ENCODE data around the gene CHCHD10.

CHCHD10 gene

DNA sequence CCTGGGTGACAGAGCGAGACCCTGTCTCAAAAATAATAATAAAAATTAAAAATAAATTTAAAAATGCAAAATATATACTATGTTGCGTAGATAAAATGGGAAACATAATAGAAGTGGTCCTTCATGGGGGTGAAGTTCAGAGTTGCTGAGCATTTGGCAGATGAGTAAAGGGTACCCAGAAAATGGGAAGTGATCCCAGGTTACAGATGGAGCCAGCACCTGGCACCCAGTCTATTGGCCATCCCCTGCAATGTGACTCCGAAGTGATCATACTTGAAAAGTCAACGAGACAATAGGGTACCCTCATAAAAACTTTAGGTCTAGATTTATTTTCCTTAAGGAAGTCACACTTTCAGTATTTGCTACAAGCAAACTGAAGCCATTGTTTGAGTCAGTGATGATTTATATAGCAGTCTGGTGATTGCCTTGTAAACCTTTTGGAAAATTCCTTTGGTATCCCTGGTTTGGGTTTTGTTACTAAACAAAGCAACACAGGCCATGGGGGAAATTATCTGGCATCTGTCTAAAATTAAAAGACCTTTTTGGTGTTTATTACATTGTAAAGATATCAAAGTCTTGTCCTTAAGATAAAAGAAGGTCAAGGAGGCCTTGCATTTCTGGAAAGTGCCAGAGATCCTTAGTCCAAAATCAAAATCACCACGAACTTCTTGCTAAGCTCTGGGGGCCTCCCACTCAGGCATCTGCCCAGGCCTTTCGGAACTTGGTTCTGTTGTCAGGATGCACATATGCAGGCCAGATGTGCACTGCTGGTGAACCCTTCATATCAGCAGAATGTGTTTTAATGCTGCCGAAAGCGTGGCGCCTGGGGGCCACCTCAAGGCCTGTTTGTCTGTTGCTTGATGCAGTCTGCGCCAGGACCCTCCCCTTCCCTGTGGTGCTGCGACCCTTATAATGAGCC lies 23.3 kb upstream of the CHCHD10 start:
- no peak overlapping the region for H3K14ac ChIP-seq (ENCODE audit: low read length in 2 of 2)
- peaks cover 13% of the 10 kb centered on the region for H3K79me1 ChIP-seq (replicated peaks; ENCODE audit: low read length, poor library complexity, severe bottlenecking)
- H3K4me3 ChIP-seq (ENCODE audit: insufficient read depth in 1 of 2, low read depth in 1 of 2, low read length in 2 of 2), result peak overlapping the region in 1 of 2 experiments; percentile 56
- no peak overlapping the region for H3K4ac ChIP-seq (ENCODE audit: low read depth in 1 of 2, low read length in 2 of 2)
- H3K23ac ChIP-seq (ENCODE audit: low read length in 2 of 2), result no peak overlapping the region
- no peak overlapping the region for H3K18ac ChIP-seq (ENCODE audit: low read depth in 1 of 2, low read length in 2 of 2)
- H3K4me2 ChIP-seq (ENCODE audit: low read length, poor library complexity, severe bottlenecking), result no peak overlapping the region
- DNase-seq, result no peak
- no peak overlapping the region for H2BK120ac ChIP-seq (ENCODE audit: low read depth, low read length)
- no peak overlapping the region for H4K91ac ChIP-seq (ENCODE audit: low read length)
- no peak overlapping the region for H2BK12ac ChIP-seq (ENCODE audit: low read length in 2 of 2)
- H2AFZ ChIP-seq (ENCODE audit: low read depth, low read length), result no peak overlapping the region
- H2BK5ac ChIP-seq (ENCODE audit: low read depth, low read length, poor library complexity, severe bottlenecking), result no peak overlapping the region
- H3K9ac ChIP-seq (ENCODE audit: low read length), result peak overlapping the region; percentile 76
- no peak overlapping the region for H2AK5ac ChIP-seq (ENCODE audit: low read length, severe bottlenecking)
- H3K27ac ChIP-seq (ENCODE audit: low read length, poor library complexity, severe bottlenecking), result no peak overlapping the region
- peaks cover 15% of the 10 kb centered on the region for H3K4me1 ChIP-seq (ENCODE audit: control insufficient read depth, insufficient read depth, low read depth, low read length)
- H3K27me3 ChIP-seq (ENCODE audit: control insufficient read depth in 1 of 2, insufficient read depth in 1 of 2, low read length in 2 of 2), result no peaks in the 10 kb centered on the region
- 69% methylated on average over 10 of the region's 11 CpGs for WGBS
- H4K8ac ChIP-seq (ENCODE audit: low read length), result peak overlapping the region; percentile 24
- H2BK15ac ChIP-seq (ENCODE audit: low read depth, poor library complexity, severe bottlenecking), result no peak overlapping the region
- peaks cover 40 to 44% of the 10 kb centered on the region in 2 experiments for H3K36me3 ChIP-seq (ENCODE audit: control insufficient read depth in 1 of 2, insufficient read depth in 2 of 2, low read depth in 1 of 2, low read length in 2 of 2)
- no peaks in the 10 kb centered on the region for H3K9me3 ChIP-seq (ENCODE audit: control insufficient read depth, low read length)

DNA sequence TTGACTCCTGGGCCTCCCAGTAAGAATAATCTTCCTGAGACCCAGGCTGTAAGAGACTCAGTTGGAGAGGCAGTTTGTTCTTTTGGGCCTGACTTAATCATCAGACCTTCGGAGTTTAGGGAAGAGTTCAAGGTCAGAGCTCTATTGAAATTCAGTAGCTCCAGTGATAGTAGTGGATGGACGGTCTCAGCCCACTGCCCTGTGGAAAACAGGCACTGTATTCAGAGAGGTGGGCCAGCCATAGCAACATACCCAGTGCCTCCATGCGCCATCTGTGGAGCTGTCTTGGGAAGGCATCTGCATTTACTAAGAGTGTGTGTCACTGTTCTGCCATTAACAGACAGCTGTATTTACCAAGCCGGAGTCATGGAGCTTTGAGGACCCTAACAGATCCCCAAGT lies 21.9 kb upstream of the CHCHD10 start:
- peaks cover 27 to 33% of the 10 kb centered on the region in 2 experiments for H3K36me3 ChIP-seq (ENCODE audit: control insufficient read depth in 1 of 2, insufficient read depth in 2 of 2, low read depth in 1 of 2, low read length in 2 of 2)
- H3K9me3 ChIP-seq (ENCODE audit: control insufficient read depth, low read length), result no peaks in the 10 kb centered on the region
- H3K27ac ChIP-seq (ENCODE audit: low read length, poor library complexity, severe bottlenecking), result no peak overlapping the region
- no peak overlapping the region for H4K91ac ChIP-seq (ENCODE audit: low read length)
- DNase-seq, result peak; percentile 27
- no peaks in the 10 kb centered on the region for H3K27me3 ChIP-seq (ENCODE audit: control insufficient read depth in 1 of 2, insufficient read depth in 1 of 2, low read length in 2 of 2)
- no peak overlapping the region for H3K9ac ChIP-seq (ENCODE audit: low read length)
- H4K8ac ChIP-seq (ENCODE audit: low read length), result no peak overlapping the region
- H3K4ac ChIP-seq (ENCODE audit: low read depth in 1 of 2, low read length in 2 of 2), result no peak overlapping the region
- no peak overlapping the region for H2AK5ac ChIP-seq (ENCODE audit: low read length, severe bottlenecking)
- H2BK5ac ChIP-seq (ENCODE audit: low read depth, low read length, poor library complexity, severe bottlenecking), result no peak overlapping the region
- H3K4me3 ChIP-seq (ENCODE audit: insufficient read depth in 1 of 2, low read depth in 1 of 2, low read length in 2 of 2), result no peak overlapping the region
- H2BK12ac ChIP-seq (ENCODE audit: low read length in 2 of 2), result no peak overlapping the region
- no peak overlapping the region for H2BK120ac ChIP-seq (ENCODE audit: low read depth, low read length)
- H3K14ac ChIP-seq (ENCODE audit: low read length in 2 of 2), result no peak overlapping the region
- H3K4me1 ChIP-seq (ENCODE audit: control insufficient read depth, insufficient read depth, low read depth, low read length), result peaks cover 16% of the 10 kb centered on the region
- H3K79me1 ChIP-seq (replicated peaks; ENCODE audit: low read length, poor library complexity, severe bottlenecking), result peaks cover 11% of the 10 kb centered on the region
- no peak overlapping the region for H2BK15ac ChIP-seq (ENCODE audit: low read depth, poor library complexity, severe bottlenecking)
- WGBS, result 94% methylated on average over 4 of the region's 4 CpGs
- no peak overlapping the region for H3K23ac ChIP-seq (ENCODE audit: low read length in 2 of 2)
- no peak overlapping the region for H2AFZ ChIP-seq (ENCODE audit: low read depth, low read length)
- H3K18ac ChIP-seq (ENCODE audit: low read depth in 1 of 2, low read length in 2 of 2), result no peak overlapping the region
- no peak overlapping the region for H3K4me2 ChIP-seq (ENCODE audit: low read length, poor library complexity, severe bottlenecking)

DNA sequence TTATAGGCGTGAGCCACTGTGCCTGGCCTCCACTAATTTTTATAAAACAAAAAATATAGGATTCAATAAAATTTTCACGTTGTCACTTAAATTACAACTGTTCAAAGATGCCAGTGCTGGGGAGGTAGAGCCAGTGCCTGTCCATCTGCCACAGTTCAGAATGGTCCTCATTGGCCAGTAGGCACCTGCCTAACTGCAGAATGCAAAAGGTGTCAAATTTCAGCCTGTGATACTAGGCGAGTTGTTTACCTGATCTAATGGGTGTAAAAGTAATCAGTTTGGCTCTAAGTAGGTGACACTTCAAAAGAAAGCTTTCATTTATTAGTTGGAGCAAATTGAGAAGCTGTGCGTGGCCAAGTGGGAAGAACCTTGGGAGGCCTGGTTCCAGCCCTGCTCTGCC lies 21.3 kb upstream of the CHCHD10 start:
- 88% methylated on average over 4 of the region's 4 CpGs for WGBS
- no peak overlapping the region for H3K23ac ChIP-seq (ENCODE audit: low read length in 2 of 2)
- no peak overlapping the region for H2AK5ac ChIP-seq (ENCODE audit: low read length, severe bottlenecking)
- H3K4ac ChIP-seq (ENCODE audit: low read depth in 1 of 2, low read length in 2 of 2), result no peak overlapping the region
- no peak overlapping the region for H2BK5ac ChIP-seq (ENCODE audit: low read depth, low read length, poor library complexity, severe bottlenecking)
- no peak overlapping the region for H3K4me3 ChIP-seq (ENCODE audit: insufficient read depth in 1 of 2, low read depth in 1 of 2, low read length in 2 of 2)
- no peak overlapping the region for H2AFZ ChIP-seq (ENCODE audit: low read depth, low read length)
- H3K9me3 ChIP-seq (ENCODE audit: control insufficient read depth, low read length), result no peaks in the 10 kb centered on the region
- H2BK12ac ChIP-seq (ENCODE audit: low read length in 2 of 2), result no peak overlapping the region
- H2BK15ac ChIP-seq (ENCODE audit: low read depth, poor library complexity, severe bottlenecking), result no peak overlapping the region
- H3K14ac ChIP-seq (ENCODE audit: low read length in 2 of 2), result no peak overlapping the region
- H3K79me1 ChIP-seq (replicated peaks; ENCODE audit: low read length, poor library complexity, severe bottlenecking), result peaks cover 9% of the 10 kb centered on the region
- DNase-seq, result no peak
- H3K4me2 ChIP-seq (ENCODE audit: low read length, poor library complexity, severe bottlenecking), result no peak overlapping the region
- H2BK120ac ChIP-seq (ENCODE audit: low read depth, low read length), result no peak overlapping the region
- H3K4me1 ChIP-seq (ENCODE audit: control insufficient read depth, insufficient read depth, low read depth, low read length), result peaks cover 20% of the 10 kb centered on the region
- no peak overlapping the region for H4K8ac ChIP-seq (ENCODE audit: low read length)
- H3K36me3 ChIP-seq (ENCODE audit: control insufficient read depth in 1 of 2, insufficient read depth in 2 of 2, low read depth in 1 of 2, low read length in 2 of 2), result peaks cover 22 to 27% of the 10 kb centered on the region in 2 experiments
- H4K91ac ChIP-seq (ENCODE audit: low read length), result no peak overlapping the region
- no peak overlapping the region for H3K9ac ChIP-seq (ENCODE audit: low read length)
- no peaks in the 10 kb centered on the region for H3K27me3 ChIP-seq (ENCODE audit: control insufficient read depth in 1 of 2, insufficient read depth in 1 of 2, low read length in 2 of 2)
- no peak overlapping the region for H3K27ac ChIP-seq (ENCODE audit: low read length, poor library complexity, severe bottlenecking)
- no peak overlapping the region for H3K18ac ChIP-seq (ENCODE audit: low read depth in 1 of 2, low read length in 2 of 2)

DNA sequence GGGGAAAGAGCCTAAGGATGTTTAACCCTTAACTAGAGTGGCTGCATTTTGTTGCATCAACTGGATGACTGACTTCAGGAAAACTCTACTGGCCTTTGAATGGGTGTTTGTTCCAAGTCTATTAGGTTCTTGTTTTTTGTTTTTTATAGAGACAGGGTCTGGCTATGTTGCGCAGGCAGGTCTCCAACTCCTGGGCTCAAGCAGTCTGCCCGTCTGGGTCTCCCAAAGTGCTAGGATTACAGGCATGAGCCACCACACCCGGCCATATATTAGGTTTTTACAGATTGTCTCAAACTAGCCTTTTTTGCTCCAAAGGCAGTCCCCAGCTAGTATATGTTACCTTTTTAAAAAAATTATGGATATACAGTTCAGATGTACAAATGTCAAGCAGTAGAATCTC lies 20.1 kb upstream of the CHCHD10 start:
- Histone ChIP-seq H2BK15ac (ENCODE audit: low read depth, poor library complexity, severe bottlenecking) (no peak overlapping the region), H3K4me2 (ENCODE audit: low read length, poor library complexity, severe bottlenecking) (peak overlapping the region; percentile 82), H3K23ac (ENCODE audit: low read length in 2 of 2) (no peak overlapping the region), H2BK5ac (ENCODE audit: low read depth, low read length, poor library complexity, severe bottlenecking) (no peak overlapping the region), H2AFZ (ENCODE audit: low read depth, low read length) (no peak overlapping the region), H3K27me3 (ENCODE audit: control insufficient read depth in 1 of 2, insufficient read depth in 1 of 2, low read length in 2 of 2) (no peaks in the 10 kb centered on the region), H3K4me1 (ENCODE audit: control insufficient read depth, insufficient read depth, low read depth, low read length) (peaks cover 26% of the 10 kb centered on the region), H3K14ac (ENCODE audit: low read length in 2 of 2) (peak overlapping the region in 1 of 2 experiments; percentile 64), H3K18ac (ENCODE audit: low read depth in 1 of 2, low read length in 2 of 2) (no peak overlapping the region), H4K8ac (ENCODE audit: low read length) (no peak overlapping the region), H2AK5ac (ENCODE audit: low read length, severe bottlenecking) (no peak overlapping the region), H2BK12ac (ENCODE audit: low read length in 2 of 2) (no peak overlapping the region), H3K79me1 (replicated peaks; ENCODE audit: low read length, poor library complexity, severe bottlenecking) (peaks cover 5% of the 10 kb centered on the region), H3K9me3 (ENCODE audit: control insufficient read depth, low read length) (no peaks in the 10 kb centered on the region), H3K27ac (ENCODE audit: low read length, poor library complexity, severe bottlenecking) (no peak overlapping the region), H3K4me3 (ENCODE audit: insufficient read depth in 1 of 2, low read depth in 1 of 2, low read length in 2 of 2) (peak overlapping the region in 1 of 2 experiments; percentile 97), H3K4ac (ENCODE audit: low read depth in 1 of 2, low read length in 2 of 2) (no peak overlapping the region), H2BK120ac (ENCODE audit: low read depth, low read length) (no peak overlapping the region), H3K9ac (ENCODE audit: low read length) (peak overlapping the region; percentile 97), H4K91ac (ENCODE audit: low read length) (no peak overlapping the region), H3K36me3 (ENCODE audit: control insufficient read depth in 1 of 2, insufficient read depth in 2 of 2, low read depth in 1 of 2, low read length in 2 of 2) (peaks cover 11 to 16% of the 10 kb centered on the region in 2 experiments)
- WGBS, result 61% methylated on average over 2 of the region's 3 CpGs
- no peak for DNase-seq
